AG09319 (cell line): ENCODE data around the gene ARHGEF10L.

Experiments
- DNase-seq: peaks from one replicate; pipeline ENCODE4 v3.0.0-alpha.2; 2010; ENCODE audit warnings: low read depth; ENCODE audit errors: extremely low read depth
- CTCF ChIP-seq: IDR thresholded peaks from 2 replicates; pipeline ENCODE4 v1.5.1; 2011; ENCODE audit warnings: low read depth, mild to moderate bottlenecking, inconsistent platforms, low read length, moderate library complexity

Gene ARHGEF10L

GRCh38 chr1:17709981-17710380 lies 170.5 kb downstream of the ARHGEF10L start:
- no peak for TF ChIP-seq CTCF
- no peak for DNase-seq

- DNase-seq = no peak
- TF ChIP-seq CTCF = no peak
These were observed 171.5 kb downstream of the ARHGEF10L start for GRCh38 chr1:17710889-17711576.

GRCh38 chr1:17711577-17711910 lies 172.0 kb downstream of the ARHGEF10L start:
- no peak for DNase-seq
- no peak for TF ChIP-seq CTCF

GRCh38 chr1:17711941-17712340 lies 172.4 kb downstream of the ARHGEF10L start:
- no peak for DNase-seq
- TF ChIP-seq CTCF = no peak

- no peak for TF ChIP-seq CTCF
- DNase-seq = no peak
These were observed 174.5 kb downstream of the ARHGEF10L start for GRCh38 chr1:17713993-17714392.

- no peak for TF ChIP-seq CTCF
- DNase-seq = no peak
These were observed 178.4 kb downstream of the ARHGEF10L start for GRCh38 chr1:17717594-17718535.

- no peak for TF ChIP-seq CTCF
- DNase-seq = no peak
These were observed 180.4 kb downstream of the ARHGEF10L start for GRCh38 chr1:17719874-17720273.
